ENCODE measurements around the gene MANBA. TPM values are rescaled to one million over a fixed set of nuclear protein-coding genes. Genes with fewer than 3 reads are reported as not detected.

Gene MANBA
- total RNA-seq, 1 experiment from 2014 or later: 21.4 TPM

- WGBS (ENCODE audit: extremely low coverage, insufficient read length, low lambda C conversion rate): no CpG with 5 or more reads among the region's 8 CpGs
- H3K4me3 Mint-ChIP-seq: no peak overlapping the region
- H3K27ac Mint-ChIP-seq: peak overlapping the region in 1 of 3 experiments; percentile 36; a peak in 1 of 7 replicates
- Histone ChIP-seq H3T11ph (ENCODE audit: low read length) (no peak overlapping the region), H4K5ac (ENCODE audit: insufficient read length, low read depth, low read length) (no peak overlapping the region), H3K14ac (ENCODE audit: insufficient read depth, low read length) (no peak overlapping the region), H3K79me1 (ENCODE audit: insufficient read depth, low read depth, low read length, poor library complexity, severe bottlenecking) (no peaks in the 10 kb centered on the region), H3K56ac (ENCODE audit: insufficient read length, low read depth, low read length) (no peak overlapping the region), H2BK120ac (ENCODE audit: low read depth, low read length, poor library complexity, severe bottlenecking) (no peak overlapping the region), H2BK15ac (ENCODE audit: low read depth, low read length) (no peak overlapping the region), H2BK20ac (ENCODE audit: low read depth, low read length, poor library complexity, severe bottlenecking) (no peak overlapping the region), H3K9me3 (ENCODE audit: control insufficient read depth, low read depth, low read length) (no peaks in the 10 kb centered on the region), H3K4ac (ENCODE audit: low read depth, low read length) (no peak overlapping the region), H2AK5ac (ENCODE audit: insufficient read length, low read length) (no peak overlapping the region), H3K4me1 (ENCODE audit: insufficient read depth, low read length) (no peaks in the 10 kb centered on the region), H3K27me3 (ENCODE audit: insufficient read depth, low read length) (no peaks in the 10 kb centered on the region), H4K91ac (ENCODE audit: insufficient read length, low read depth, low read length) (no peak overlapping the region), H3K4me2 (ENCODE audit: insufficient read depth, insufficient read length, low read length) (no peak overlapping the region), H3K18ac (ENCODE audit: insufficient read length, low read depth, low read length) (no peak overlapping the region), H3K23me2 (ENCODE audit: insufficient read length, low read depth, low read length, poor library complexity, severe bottlenecking) (no peaks in the 10 kb centered on the region), H4K8ac (replicated peaks; ENCODE audit: insufficient read length, low read depth, low read length) (no peak overlapping the region), H3K79me2 (ENCODE audit: insufficient read depth, low read length) (no peaks in the 10 kb centered on the region), H3K9ac (ENCODE audit: extremely low read depth, insufficient read length, low read length) (no peak overlapping the region), H2BK5ac (ENCODE audit: insufficient read length, low read length) (no peak overlapping the region), H2BK12ac (ENCODE audit: insufficient read length, low read depth, low read length) (no peak overlapping the region), H3K27ac (ENCODE audit: insufficient read length, low read depth, low read length) (no peak overlapping the region), H3K23ac (ENCODE audit: insufficient read length, low read depth, low read length) (no peak overlapping the region), H4K20me1 (ENCODE audit: control insufficient read depth, insufficient read depth, insufficient read length) (no peaks in the 10 kb centered on the region), H2AFZ (ENCODE audit: low read length) (no peak overlapping the region)
- no peak for TF ChIP-seq CTCF (conservative IDR thresholded peaks at IDR 0.05)
- peaks cover 0 to 4% of the 10 kb centered on the region in 2 experiments; a peak in 1 of 4 replicates for H3K4me1 Mint-ChIP-seq
- no peaks in the 10 kb centered on the region for H3K27me3 Mint-ChIP-seq (ENCODE audit: low read depth)
- no peaks in the 10 kb centered on the region for H3K9me3 Mint-ChIP-seq
- no peak for DNase-seq
- H3K36me3 Mint-ChIP-seq (ENCODE audit: insufficient read depth in 1 of 3, low read depth in 3 of 3): peaks cover 0 to 3% (median 0%) of the 10 kb centered on the region in 3 experiments; a peak in 1 of 7 replicates
Observed at GRCh38 chr4:102601586-102602227, 159.1 kb downstream of the MANBA start.
